SK-N-MC (cell line): Measurements from ENCODE around the gene SECISBP2.

ENCODE experiments used
- EZH2 ChIP-seq: fragments of 200-600 bp; sonication (generic); IDR thresholded peaks from one replicate; pipeline ENCODE4 v1.6.1; 2017; ENCODE audit warnings: antibody characterized with exemption
- FOXP2 ChIP-seq: optimal IDR thresholded peaks from 2 replicates; pipeline ENCODE3; 2011; ENCODE audit warnings: mild to moderate bottlenecking, moderate library complexity; ENCODE audit not compliant: insufficient read depth; ENCODE audit errors: extremely low read length, control extremely low read depth
- POLR2AphosphoS5 ChIP-seq: IDR thresholded peaks from 2 replicates; pipeline ENCODE4 v1.6.1; 2012; ENCODE audit warnings: mild to moderate bottlenecking, low read depth, low read length, borderline replicate concordance

DNA sequence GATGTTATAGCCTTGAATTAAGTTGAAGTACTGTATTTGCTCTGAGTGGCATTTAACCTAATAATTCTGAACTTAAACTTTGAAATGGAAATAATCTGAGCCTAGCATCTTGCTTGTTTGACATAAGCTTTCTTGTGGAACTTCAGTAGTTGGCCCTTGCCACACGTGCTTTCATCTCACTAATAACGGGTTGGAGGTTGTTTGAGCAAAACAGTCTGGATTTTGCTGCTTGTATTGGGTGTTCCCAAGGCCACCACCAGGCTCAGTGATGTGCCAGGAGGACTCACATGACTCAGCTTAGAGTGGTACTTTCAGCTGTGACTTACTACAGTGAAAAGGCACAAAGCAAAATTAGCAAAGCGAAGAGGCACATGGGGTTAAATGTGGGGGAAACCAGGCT lies 35.7 kb downstream of the SECISBP2 start:
- no peak for TF ChIP-seq POLR2AphosphoS5
- no peak for TF ChIP-seq EZH2
- no peak for TF ChIP-seq FOXP2
